Measurements from ENCODE around the gene PHF13.
A peak's percentile ranks its signal among the peaks of the same experiment; 100 is the strongest.

PHF13 gene

GRCh38 chr1:6651909-6652308, 38.4 kb downstream of the PHF13 start:
- WGBS (ENCODE audit: insufficient coverage) = 94% methylated on average over 16 of the region's 17 CpGs
- Histone ChIP-seq H3K27ac (ENCODE audit: insufficient read depth in 1 of 2, low read depth in 1 of 2, low read length in 2 of 2, poor library complexity in 1 of 2, severe bottlenecking in 2 of 2) (no peak overlapping the region), H3K4me1 (ENCODE audit: control extremely low read depth in 1 of 4, control insufficient read depth in 4 of 4, insufficient read depth in 4 of 4, low read length in 3 of 4) (no peaks in the 10 kb centered on the region), H3K36me3 (ENCODE audit: control insufficient read depth in 4 of 4, insufficient read depth in 4 of 4, low read length in 3 of 4) (peaks cover 16 to 47% (median 30%) of the 10 kb centered on the region in 4 experiments), H3K27me3 (replicated peaks in 2 of 5; ENCODE audit: control insufficient read depth in 4 of 5, insufficient read depth in 5 of 5, low read length in 4 of 5) (no peaks in the 10 kb centered on the region), H3K9me3 (ENCODE audit: control extremely low read depth in 1 of 5, control insufficient read depth in 4 of 5, insufficient read depth in 2 of 5, low read depth in 1 of 5, low read length in 4 of 5) (no peaks in the 10 kb centered on the region), H3K4me3 (ENCODE audit: control insufficient read depth in 1 of 7, extremely low read depth in 1 of 7, insufficient read depth in 4 of 7, low read depth in 2 of 7, low read length in 6 of 7) (no peak overlapping the region)
- no peak for DNase-seq
- ChIA-PET CTCF (interaction anchor here (1.3 to 1.5 kb wide), 2 partner anchors 11 to 48 kb away, joined by 3 to 4 read pairs; no protein-coding TSS in a partner anchor), POLR2A (no interaction called here)

GRCh38 chr1:6652986-6653385, 39.5 kb downstream of the PHF13 start:
- Histone ChIP-seq H3K4me3 (ENCODE audit: control insufficient read depth in 1 of 7, extremely low read depth in 1 of 7, insufficient read depth in 4 of 7, low read depth in 2 of 7, low read length in 6 of 7) (no peak overlapping the region), H3K27me3 (replicated peaks in 2 of 5; ENCODE audit: control insufficient read depth in 4 of 5, insufficient read depth in 5 of 5, low read length in 4 of 5) (no peaks in the 10 kb centered on the region), H3K27ac (ENCODE audit: insufficient read depth in 1 of 2, low read depth in 1 of 2, low read length in 2 of 2, poor library complexity in 1 of 2, severe bottlenecking in 2 of 2) (no peak overlapping the region), H3K4me1 (ENCODE audit: control extremely low read depth in 1 of 4, control insufficient read depth in 4 of 4, insufficient read depth in 4 of 4, low read length in 3 of 4) (no peaks in the 10 kb centered on the region), H3K9me3 (ENCODE audit: control extremely low read depth in 1 of 5, control insufficient read depth in 4 of 5, insufficient read depth in 2 of 5, low read depth in 1 of 5, low read length in 4 of 5) (no peaks in the 10 kb centered on the region), H3K36me3 (ENCODE audit: control insufficient read depth in 4 of 4, insufficient read depth in 4 of 4, low read length in 3 of 4) (peaks cover 16 to 54% (median 30%) of the 10 kb centered on the region in 4 experiments)
- 90% methylated on average over 6 of the region's 6 CpGs for WGBS (ENCODE audit: insufficient coverage)
- ChIA-PET CTCF (interaction anchor here (0.7 to 1.0 kb wide), 2 partner anchors 11 to 107 kb away, joined by 3 read pairs; no protein-coding TSS in a partner anchor), POLR2A (no interaction called here)
- no peak for DNase-seq

- peaks cover 16 to 60% (median 30%) of the 10 kb centered on the region in 4 experiments for H3K36me3 ChIP-seq (ENCODE audit: control insufficient read depth in 4 of 4, insufficient read depth in 4 of 4, low read length in 3 of 4)
- ChIA-PET POLR2A (no interaction called here), CTCF (interaction anchor here (1.0 kb wide), 1 partner anchor 108 kb away, joined by 3 read pairs; no protein-coding TSS in a partner anchor)
- no peaks in the 10 kb centered on the region for H3K4me1 ChIP-seq (ENCODE audit: control extremely low read depth in 1 of 4, control insufficient read depth in 4 of 4, insufficient read depth in 4 of 4, low read length in 3 of 4)
- no peak for DNase-seq
- WGBS (ENCODE audit: insufficient coverage) = over 99% methylated on average over 19 of the region's 23 CpGs
- no peaks in the 10 kb centered on the region for H3K27me3 ChIP-seq (replicated peaks in 2 of 5; ENCODE audit: control insufficient read depth in 4 of 5, insufficient read depth in 5 of 5, low read length in 4 of 5)
- no peak overlapping the region for H3K4me3 ChIP-seq (ENCODE audit: control insufficient read depth in 1 of 7, extremely low read depth in 1 of 7, insufficient read depth in 4 of 7, low read depth in 2 of 7, low read length in 6 of 7)
- H3K9me3 ChIP-seq (ENCODE audit: control extremely low read depth in 1 of 5, control insufficient read depth in 4 of 5, insufficient read depth in 2 of 5, low read depth in 1 of 5, low read length in 4 of 5) = no peaks in the 10 kb centered on the region
- no peak overlapping the region for H3K27ac ChIP-seq (ENCODE audit: insufficient read depth in 1 of 2, low read depth in 1 of 2, low read length in 2 of 2, poor library complexity in 1 of 2, severe bottlenecking in 2 of 2)
Observed at GRCh38 chr1:6653436-6654290, 40.1 kb downstream of the PHF13 start.

- H3K4me1 ChIP-seq (ENCODE audit: control extremely low read depth in 1 of 4, control insufficient read depth in 4 of 4, insufficient read depth in 4 of 4, low read length in 3 of 4) = no peaks in the 10 kb centered on the region
- H3K36me3 ChIP-seq (ENCODE audit: control insufficient read depth in 4 of 4, insufficient read depth in 4 of 4, low read length in 3 of 4) = peaks cover 14 to 45% (median 19%) of the 10 kb centered on the region in 4 experiments
- H3K9me3 ChIP-seq (ENCODE audit: control extremely low read depth in 1 of 5, control insufficient read depth in 4 of 5, insufficient read depth in 2 of 5, low read depth in 1 of 5, low read length in 4 of 5) = no peaks in the 10 kb centered on the region
- DNase-seq = no peak
- WGBS (ENCODE audit: insufficient coverage) = 100% methylated on average over 5 of the region's 6 CpGs
- ChIA-PET POLR2A (interaction anchor here (0.5 kb wide), 1 partner anchor 23 kb away, joined by 4 read pairs; no protein-coding TSS in a partner anchor), CTCF (interaction anchor here (1.5 to 2.6 kb wide), 3 partner anchors 10 to 171 kb away, joined by 3 to 12 read pairs (median 6); no protein-coding TSS in a partner anchor)
- H3K27ac ChIP-seq (ENCODE audit: insufficient read depth in 1 of 2, low read depth in 1 of 2, low read length in 2 of 2, poor library complexity in 1 of 2, severe bottlenecking in 2 of 2) = no peak overlapping the region
- no peak overlapping the region for H3K4me3 ChIP-seq (ENCODE audit: control insufficient read depth in 1 of 7, extremely low read depth in 1 of 7, insufficient read depth in 4 of 7, low read depth in 2 of 7, low read length in 6 of 7)
- no peaks in the 10 kb centered on the region for H3K27me3 ChIP-seq (replicated peaks in 2 of 5; ENCODE audit: control insufficient read depth in 4 of 5, insufficient read depth in 5 of 5, low read length in 4 of 5)
Observed at GRCh38 chr1:6657138-6657537, 43.6 kb downstream of the PHF13 start.

- no peaks in the 10 kb centered on the region for H3K4me1 ChIP-seq (ENCODE audit: control extremely low read depth in 1 of 4, control insufficient read depth in 4 of 4, insufficient read depth in 4 of 4, low read length in 3 of 4)
- ChIA-PET POLR2A (no interaction called here), CTCF (interaction anchor here (2.1 to 2.6 kb wide), 2 partner anchors 12 to 25 kb away, joined by 6 to 12 read pairs; no protein-coding TSS in a partner anchor)
- H3K36me3 ChIP-seq (ENCODE audit: control insufficient read depth in 4 of 4, insufficient read depth in 4 of 4, low read length in 3 of 4) = peaks cover 7 to 44% (median 14%) of the 10 kb centered on the region in 4 experiments
- H3K27ac ChIP-seq (ENCODE audit: insufficient read depth in 1 of 2, low read depth in 1 of 2, low read length in 2 of 2, poor library complexity in 1 of 2, severe bottlenecking in 2 of 2) = peak overlapping the region in 1 of 2 experiments; percentile 49
- H3K9me3 ChIP-seq (ENCODE audit: control extremely low read depth in 1 of 5, control insufficient read depth in 4 of 5, insufficient read depth in 2 of 5, low read depth in 1 of 5, low read length in 4 of 5) = no peaks in the 10 kb centered on the region
- no peaks in the 10 kb centered on the region for H3K27me3 ChIP-seq (replicated peaks in 2 of 5; ENCODE audit: control insufficient read depth in 4 of 5, insufficient read depth in 5 of 5, low read length in 4 of 5)
- WGBS (ENCODE audit: insufficient coverage) = 100% methylated on average over 1 of the region's 5 CpGs
- no peak overlapping the region for H3K4me3 ChIP-seq (ENCODE audit: control insufficient read depth in 1 of 7, extremely low read depth in 1 of 7, insufficient read depth in 4 of 7, low read depth in 2 of 7, low read length in 6 of 7)
- no peak for DNase-seq
Observed at GRCh38 chr1:6658359-6659060, 45.0 kb downstream of the PHF13 start.

- Histone ChIP-seq H3K27me3 (replicated peaks in 2 of 5; ENCODE audit: control insufficient read depth in 4 of 5, insufficient read depth in 5 of 5, low read length in 4 of 5) (no peaks in the 10 kb centered on the region), H3K36me3 (ENCODE audit: control insufficient read depth in 4 of 4, insufficient read depth in 4 of 4, low read length in 3 of 4) (peaks cover 0 to 44% (median 18%) of the 10 kb centered on the region in 4 experiments), H3K9me3 (ENCODE audit: control extremely low read depth in 1 of 5, control insufficient read depth in 4 of 5, insufficient read depth in 2 of 5, low read depth in 1 of 5, low read length in 4 of 5) (no peaks in the 10 kb centered on the region), H3K27ac (ENCODE audit: insufficient read depth in 1 of 2, low read depth in 1 of 2, low read length in 2 of 2, poor library complexity in 1 of 2, severe bottlenecking in 2 of 2) (no peak overlapping the region), H3K4me1 (ENCODE audit: control extremely low read depth in 1 of 4, control insufficient read depth in 4 of 4, insufficient read depth in 4 of 4, low read length in 3 of 4) (no peaks in the 10 kb centered on the region), H3K4me3 (ENCODE audit: control insufficient read depth in 1 of 7, extremely low read depth in 1 of 7, insufficient read depth in 4 of 7, low read depth in 2 of 7, low read length in 6 of 7) (no peak overlapping the region)
- WGBS (ENCODE audit: insufficient coverage) = 100% methylated on average over 4 of the region's 7 CpGs
- POLR2A ChIA-PET = no interaction called here
- DNase-seq = no peak
- CTCF ChIA-PET = no interaction called here
Observed at GRCh38 chr1:6660415-6661049, 47.0 kb downstream of the PHF13 start.
